K562 (cell line): ENCODE results near the gene ADARB2.

Experiments
- BACH1 ChIP-seq: fragments of 200-800 bp; sonication (Bioruptor generic); IDR thresholded peaks from 2 replicates; pipeline ENCODE4 v1.6.1; 2016; ENCODE audit warnings: missing genetic modification characterization, missing compliant biosample characterization
- E2F3 ChIP-seq: fragments of 250-450 bp; sonication (Bioruptor Pico); IDR thresholded peaks from 2 replicates; pipeline ENCODE4 v1.4.0; 2020; ENCODE audit warnings: mild to moderate bottlenecking
- EP300 ChIP-seq: IDR thresholded peaks from 2 replicates; pipeline ENCODE4 v1.6.1; 2012; ENCODE audit warnings: low read length, improper control_type of control experiment
- ETV6 ChIP-seq, 3 experiments: fragments of 150-350 bp in 1 of 3; sonication (generic) in 1 of 3; formaldehyde crosslinking in 1 of 3; IDR thresholded peaks; 2 replicates each; pipeline versions ENCODE4 v1.6.1 to v1.8.0; 2014 to 2022; ENCODE audit warnings: borderline replicate concordance in 2 of 3, low read depth in 2 of 3, antibody characterized with exemption in 1 of 3, low read length in 1 of 3, mild to moderate bottlenecking in 1 of 3, missing genetic modification reagents in 1 of 3
- FOXP1 ChIP-seq: sonication (generic); formaldehyde crosslinking; IDR thresholded peaks from 2 replicates; pipeline ENCODE4 v1.8.0; 2022; ENCODE audit warnings: mild to moderate bottlenecking, missing genetic modification reagents
- JUNB ChIP-seq: fragments of 450-650 bp; formaldehyde crosslinking; conservative IDR thresholded peaks from 2 replicates; pipeline ENCODE4 v1.4.0; 2020; ENCODE audit warnings: mild to moderate bottlenecking
- NR2C2 ChIP-seq, 2 experiments: fragments of 200-800 bp in 1 of 2; sonication (Bioruptor generic) in 1 of 2; sonication (generic) in 1 of 2; formaldehyde crosslinking in 1 of 2; IDR thresholded peaks; 2 replicates each; pipeline versions ENCODE4 v1.6.1 to v1.8.0; 2016 to 2022; ENCODE audit warnings: mild to moderate bottlenecking in 1 of 2, missing compliant biosample characterization in 1 of 2, missing genetic modification characterization in 1 of 2, missing genetic modification reagents in 1 of 2
- PRPF4 ChIP-seq: fragments of 200-400 bp; formaldehyde crosslinking; IDR thresholded peaks from one replicate; pipeline ENCODE4 v1.6.1; 2017; ENCODE audit warnings: low read length, low read depth, mild to moderate bottlenecking; ENCODE audit not compliant: insufficient read depth, poor library complexity, severe bottlenecking
- RAD21 ChIP-seq, 2 experiments: fragments of 250-450 bp in 1 of 2; fragments of 450-650 bp in 1 of 2; sonication (Bioruptor Pico) in 1 of 2; formaldehyde crosslinking in 1 of 2; IDR thresholded peaks in 1 of 2; conservative IDR thresholded peaks in 1 of 2; 2 replicates each; pipeline versions ENCODE4 v1.4.0 to v1.8.0; 2020 to 2022; ENCODE audit warnings: mild to moderate bottlenecking in 2 of 2, moderate library complexity in 1 of 2
- TF ChIP-seq, protein P1 (sequence below): fragments of 450-650 bp; IDR thresholded peaks from 2 replicates; pipeline ENCODE4 v1.6.1; 2018; ENCODE audit not compliant: partially characterized antibody
- TF ChIP-seq, protein P2 (sequence below), 3 experiments: IDR thresholded peaks in 2 of 3; conservative IDR thresholded peaks in 1 of 3; 2 replicates each; pipeline ENCODE4 v1.5.1; 2011 to 2012; ENCODE audit warnings: low read length in 3 of 3, mild to moderate bottlenecking in 3 of 3, control low read depth in 2 of 3, improper control_type of control experiment in 1 of 3, inconsistent platforms in 1 of 3, low read depth in 1 of 3, mixed read lengths in 1 of 3, moderate library complexity in 1 of 3; ENCODE audit not compliant: insufficient read depth in 2 of 3

- TF ChIP-seq NR2C2 (CRISPR knock-in tag; IDR thresholded peaks at IDR 0.05), result no peak
- no peak for TF ChIP-seq NR2C2 (tag; IDR thresholded peaks at IDR 0.05)
- no peak for TF ChIP-seq PRPF4
- no peak for TF ChIP-seq JUNB (CRISPR knock-in tag)
- no peak for TF ChIP-seq FOXP1 (CRISPR knock-in tag)
- no peak for TF ChIP-seq RAD21 (CRISPR knock-in tag; conservative IDR thresholded peaks at IDR 0.05 in 1 of 2, IDR thresholded peaks at IDR 0.05 in 1 of 2)
- TF ChIP-seq E2F3 (CRISPR knock-in tag), result no peak
- TF ChIP-seq, protein P1, sequence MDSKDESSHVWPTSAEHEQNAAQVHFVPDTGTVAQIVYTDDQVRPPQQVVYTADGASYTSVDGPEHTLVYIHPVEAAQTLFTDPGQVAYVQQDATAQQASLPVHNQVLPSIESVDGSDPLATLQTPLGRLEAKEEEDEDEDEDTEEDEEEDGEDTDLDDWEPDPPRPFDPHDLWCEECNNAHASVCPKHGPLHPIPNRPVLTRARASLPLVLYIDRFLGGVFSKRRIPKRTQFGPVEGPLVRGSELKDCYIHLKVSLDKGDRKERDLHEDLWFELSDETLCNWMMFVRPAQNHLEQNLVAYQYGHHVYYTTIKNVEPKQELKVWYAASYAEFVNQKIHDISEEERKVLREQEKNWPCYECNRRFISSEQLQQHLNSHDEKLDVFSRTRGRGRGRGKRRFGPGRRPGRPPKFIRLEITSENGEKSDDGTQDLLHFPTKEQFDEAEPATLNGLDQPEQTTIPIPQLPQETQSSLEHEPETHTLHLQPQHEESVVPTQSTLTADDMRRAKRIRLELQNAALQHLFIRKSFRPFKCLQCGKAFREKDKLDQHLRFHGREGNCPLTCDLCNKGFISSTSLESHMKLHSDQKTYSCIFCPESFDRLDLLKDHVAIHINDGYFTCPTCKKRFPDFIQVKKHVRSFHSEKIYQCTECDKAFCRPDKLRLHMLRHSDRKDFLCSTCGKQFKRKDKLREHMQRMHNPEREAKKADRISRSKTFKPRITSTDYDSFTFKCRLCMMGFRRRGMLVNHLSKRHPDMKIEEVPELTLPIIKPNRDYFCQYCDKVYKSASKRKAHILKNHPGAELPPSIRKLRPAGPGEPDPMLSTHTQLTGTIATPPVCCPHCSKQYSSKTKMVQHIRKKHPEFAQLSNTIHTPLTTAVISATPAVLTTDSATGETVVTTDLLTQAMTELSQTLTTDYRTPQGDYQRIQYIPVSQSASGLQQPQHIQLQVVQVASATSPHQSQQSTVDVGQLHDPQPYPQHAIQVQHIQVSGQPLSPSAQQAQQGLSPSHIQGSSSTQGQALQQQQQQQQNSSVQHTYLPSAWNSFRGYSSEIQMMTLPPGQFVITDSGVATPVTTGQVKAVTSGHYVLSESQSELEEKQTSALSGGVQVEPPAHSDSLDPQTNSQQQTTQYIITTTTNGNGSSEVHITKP, result no peak
- TF ChIP-seq ETV6 (IDR thresholded peaks at IDR 0.05; ENCODE audit: borderline replicate concordance in 1 of 2, low read depth in 2 of 2, low read length in 1 of 2), result no peak
- TF ChIP-seq ETV6 (CRISPR knock-in tag; IDR thresholded peaks at IDR 0.05; ENCODE audit: borderline replicate concordance), result no peak
- TF ChIP-seq EP300, result no peak
- TF ChIP-seq, protein P2, sequence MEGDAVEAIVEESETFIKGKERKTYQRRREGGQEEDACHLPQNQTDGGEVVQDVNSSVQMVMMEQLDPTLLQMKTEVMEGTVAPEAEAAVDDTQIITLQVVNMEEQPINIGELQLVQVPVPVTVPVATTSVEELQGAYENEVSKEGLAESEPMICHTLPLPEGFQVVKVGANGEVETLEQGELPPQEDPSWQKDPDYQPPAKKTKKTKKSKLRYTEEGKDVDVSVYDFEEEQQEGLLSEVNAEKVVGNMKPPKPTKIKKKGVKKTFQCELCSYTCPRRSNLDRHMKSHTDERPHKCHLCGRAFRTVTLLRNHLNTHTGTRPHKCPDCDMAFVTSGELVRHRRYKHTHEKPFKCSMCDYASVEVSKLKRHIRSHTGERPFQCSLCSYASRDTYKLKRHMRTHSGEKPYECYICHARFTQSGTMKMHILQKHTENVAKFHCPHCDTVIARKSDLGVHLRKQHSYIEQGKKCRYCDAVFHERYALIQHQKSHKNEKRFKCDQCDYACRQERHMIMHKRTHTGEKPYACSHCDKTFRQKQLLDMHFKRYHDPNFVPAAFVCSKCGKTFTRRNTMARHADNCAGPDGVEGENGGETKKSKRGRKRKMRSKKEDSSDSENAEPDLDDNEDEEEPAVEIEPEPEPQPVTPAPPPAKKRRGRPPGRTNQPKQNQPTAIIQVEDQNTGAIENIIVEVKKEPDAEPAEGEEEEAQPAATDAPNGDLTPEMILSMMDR (IDR thresholded peaks at IDR 0.05 in 2 of 3, conservative IDR thresholded peaks at IDR 0.05 in 1 of 3; ENCODE audit: insufficient read depth in 2 of 3, low read depth in 1 of 3, low read length in 3 of 3), result no peak
- TF ChIP-seq BACH1 (tag), result no peak
These were observed 65.8 kb downstream of the ADARB2 start for GRCh38 chr10:1671366-1672000.
